HG03280 (cell line): ENCODE data around the gene CELF5.

ENCODE experiments used
- ATAC-seq: cut with Tn5 transposase; IDR thresholded peaks from one replicate; pipeline ENCODE4 v1.9.1; 2021; ENCODE audit warnings: mild to moderate bottlenecking, moderate library complexity; ENCODE audit not compliant: unreplicated experiment

CELF5 gene

GRCh38 chr19:3224346-3225168 lies at the start of gene CELF5:
TSS of gene CELF5 (plus strand) at chr19:3224661. CDS start at chr19:3224740, 79 bp downstream.
- ATAC-seq = no peak

GRCh38 chr19:3175781-3176714 lies 48.4 kb upstream of the CELF5 start:
- ATAC-seq = no peak

DNA sequence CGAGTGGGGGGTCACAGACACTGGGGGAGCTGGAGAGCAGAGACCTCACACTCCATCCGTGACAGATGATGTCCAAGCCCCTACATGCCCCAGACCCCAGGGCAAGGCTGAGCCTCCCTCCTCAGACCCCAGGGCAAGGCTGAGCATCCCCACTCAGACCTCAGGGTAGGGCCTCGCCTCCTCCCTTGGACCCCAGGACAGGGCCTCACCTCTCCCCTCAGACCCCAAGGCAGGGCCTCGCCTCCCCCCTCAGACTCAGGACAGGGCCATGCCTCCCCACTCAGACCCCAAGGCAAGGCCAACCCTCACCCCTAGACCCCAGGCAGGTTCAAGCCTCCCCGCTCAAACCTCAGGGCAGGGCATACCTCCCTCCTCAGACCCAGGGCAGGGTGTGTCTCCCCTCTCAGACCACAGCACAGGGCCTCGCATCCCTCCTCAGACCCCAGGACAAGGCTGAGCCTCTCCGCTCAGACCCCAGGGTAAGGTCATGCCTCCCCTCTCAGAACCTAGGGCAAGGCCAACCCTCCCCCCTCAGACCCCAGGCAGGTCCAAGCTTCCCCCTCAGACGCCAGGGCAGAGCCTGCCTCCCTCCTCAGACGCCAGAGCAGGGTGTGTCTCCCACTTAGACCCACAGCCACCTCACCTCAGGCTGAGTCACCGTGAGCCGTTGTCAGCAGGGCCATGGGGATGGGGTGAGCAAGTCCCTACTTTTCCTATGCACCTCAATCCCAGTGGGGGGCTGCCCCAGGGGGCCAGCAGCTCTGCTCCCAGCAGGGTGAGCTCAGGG lies 47.6 kb upstream of the CELF5 start:
- ATAC-seq = no peak

GRCh38 chr19:3178377-3178972 lies 46.0 kb upstream of the CELF5 start, which contains the start of gene S1PR4:
TSS of gene S1PR4 (plus strand) at chr19:3178769. CDS start at chr19:3178793, 24 bp downstream.
- ATAC-seq = peak; percentile 48

GRCh38 chr19:3178973-3179738 lies 45.3 kb upstream of the CELF5 start:
- ATAC-seq = peak; percentile 28

DNA sequence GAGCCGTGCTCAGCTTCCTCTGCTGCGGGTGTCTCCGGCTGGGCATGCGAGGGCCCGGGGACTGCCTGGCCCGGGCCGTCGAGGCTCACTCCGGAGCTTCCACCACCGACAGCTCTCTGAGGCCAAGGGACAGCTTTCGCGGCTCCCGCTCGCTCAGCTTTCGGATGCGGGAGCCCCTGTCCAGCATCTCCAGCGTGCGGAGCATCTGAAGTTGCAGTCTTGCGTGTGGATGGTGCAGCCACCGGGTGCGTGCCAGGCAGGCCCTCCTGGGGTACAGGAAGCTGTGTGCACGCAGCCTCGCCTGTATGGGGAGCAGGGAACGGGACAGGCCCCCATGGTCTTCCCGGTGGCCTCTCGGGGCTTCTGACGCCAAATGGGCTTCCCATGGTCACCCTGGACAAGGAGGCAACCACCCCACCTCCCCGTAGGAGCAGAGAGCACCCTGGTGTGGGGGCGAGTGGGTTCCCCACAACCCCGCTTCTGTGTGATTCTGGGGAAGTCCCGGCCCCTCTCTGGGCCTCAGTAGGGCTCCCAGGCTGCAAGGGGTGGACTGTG lies 44.6 kb upstream of the CELF5 start:
- ATAC-seq = no peak

GRCh38 chr19:3183721-3184641 lies 40.5 kb upstream of the CELF5 start:
- ATAC-seq = no peak

GRCh38 chr19:3184847-3185460 lies 39.5 kb upstream of the CELF5 start:
- ATAC-seq = peak; percentile 25

DNA sequence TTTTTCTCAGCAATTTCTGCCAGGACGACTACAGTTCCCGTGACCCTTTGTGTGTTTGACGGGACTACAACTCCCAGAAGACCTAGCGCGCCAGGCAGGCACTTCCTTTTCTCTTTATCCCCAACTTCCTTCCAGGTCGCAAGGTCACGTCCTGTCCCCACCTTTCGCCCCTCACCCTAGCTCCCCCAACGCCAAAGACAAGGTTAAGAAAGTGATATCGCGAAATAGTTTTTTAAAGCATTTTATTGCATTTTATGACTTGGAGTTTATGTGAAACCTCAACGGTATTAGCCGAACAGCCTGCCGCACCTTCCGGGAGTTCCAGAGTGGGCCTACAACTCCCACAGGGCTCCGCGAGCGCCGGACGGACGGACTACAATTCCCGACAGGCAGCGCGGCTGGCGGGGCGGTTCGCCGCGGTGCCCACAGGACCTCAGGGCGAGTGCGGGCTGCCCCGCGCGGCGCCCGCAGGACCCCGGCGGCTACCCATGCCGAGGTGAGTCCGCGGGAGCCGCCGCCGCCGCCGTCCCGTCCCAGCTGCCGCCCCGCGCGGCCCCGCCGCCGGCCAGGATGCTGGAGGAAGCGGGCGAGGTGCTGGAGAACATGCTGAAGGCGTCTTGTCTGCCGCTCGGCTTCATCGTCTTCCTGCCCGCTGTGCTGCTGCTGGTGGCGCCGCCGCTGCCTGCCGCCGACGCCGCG lies 38.9 kb upstream of the CELF5 start, which contains the start of gene NCLN:
NCLN (plus strand) TSS at position 470 of the 699 bp plus-strand sequence; CDS start at position 571, 101 bp downstream.
- ATAC-seq = peak; percentile 78

DNA sequence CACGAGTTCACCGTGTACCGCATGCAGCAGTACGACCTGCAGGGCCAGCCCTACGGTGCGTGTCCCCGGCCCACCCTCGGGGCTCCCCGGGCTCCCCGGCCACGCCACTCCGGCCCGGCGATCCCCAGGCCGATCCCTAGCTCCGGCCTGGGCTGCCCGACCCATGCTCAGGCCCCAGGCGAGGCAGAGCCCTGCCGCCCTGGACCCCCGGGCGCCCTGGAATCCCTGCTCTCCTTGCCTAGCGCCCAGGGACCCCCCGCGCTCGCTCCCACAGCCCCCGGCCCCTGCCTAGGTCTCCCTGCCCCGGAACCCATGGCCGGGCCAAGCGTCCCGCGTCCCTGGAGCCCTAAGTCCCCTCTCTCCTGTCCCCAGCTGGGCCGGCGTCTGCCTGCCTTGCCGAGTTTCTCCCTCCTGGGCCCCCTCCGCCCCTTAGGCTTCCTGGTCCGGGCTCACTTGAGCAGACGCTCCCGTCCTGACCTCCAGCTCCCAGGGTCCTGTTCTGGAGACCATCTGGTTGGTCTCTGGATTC lies 38.2 kb upstream of the CELF5 start:
- peak; percentile 1 for ATAC-seq

- ATAC-seq = no peak
Observed at GRCh38 chr19:3186891-3187661, 37.4 kb upstream of the CELF5 start.

DNA sequence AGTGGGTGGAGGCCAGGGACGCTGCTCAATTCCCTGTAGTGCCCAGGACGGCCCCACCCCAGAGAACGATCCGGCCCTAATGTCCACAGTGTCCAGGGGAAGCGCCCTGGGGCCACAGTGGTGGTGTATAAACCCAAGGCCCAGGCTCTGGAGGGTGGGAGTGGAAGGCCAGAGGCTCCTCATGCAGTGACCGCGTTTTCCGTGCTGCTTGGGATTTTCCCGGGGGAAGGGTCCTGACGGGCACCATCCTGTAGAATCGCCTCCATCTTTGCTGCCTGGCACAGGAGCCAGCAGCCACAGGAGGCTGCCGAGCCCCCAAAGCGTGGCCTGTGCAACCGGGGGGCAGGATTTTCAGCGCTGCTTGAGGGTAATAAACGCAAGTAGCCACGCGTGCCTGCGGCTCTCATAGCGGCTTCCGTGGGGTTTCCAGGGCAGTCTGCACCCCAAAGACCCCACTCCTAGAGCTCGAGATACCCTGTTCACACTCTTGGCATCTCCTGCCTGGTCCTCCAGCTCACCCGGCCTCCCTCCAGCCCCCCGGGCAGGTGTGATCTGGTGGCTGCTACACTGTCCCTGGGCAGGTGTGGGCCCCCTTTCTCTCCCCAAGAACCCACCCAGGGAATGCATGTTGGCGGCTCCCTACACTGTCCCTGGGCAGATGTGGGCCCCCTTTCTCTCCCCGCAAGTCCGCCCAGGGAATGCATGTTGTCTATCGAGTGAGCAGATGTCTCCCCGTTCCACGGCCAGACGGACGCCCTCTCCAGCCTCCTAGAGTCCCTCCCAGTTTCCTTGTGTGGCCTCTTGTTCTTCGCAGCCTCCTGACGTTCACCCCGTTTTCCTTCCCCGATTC lies 36.6 kb upstream of the CELF5 start:
- ATAC-seq = no peak

- no peak for ATAC-seq
Observed at GRCh38 chr19:3188627-3189596, 35.5 kb upstream of the CELF5 start.
